Left cardiac atrium (tissue), 4 donors: Measurements from ENCODE around the gene CAMK2B. TPM values are rescaled to one million over a fixed set of nuclear protein-coding genes. Genes with fewer than 3 reads are reported as not detected.
A peak's percentile ranks its signal among the peaks of the same experiment; 100 is the strongest.
"Not testable (repeated sequence)": the region's sequence is repeated elsewhere in the genome, so short reads cannot be mapped to it uniquely, and the experiment has no call there.

ENCODE experiments used
- ATAC-seq, 2 donors: fragments of 200-7000 bp; cut with Tn5 transposase; one replicate each; pipeline ENCODE4 v1.9.1; 2020; ENCODE audit warnings: mild to moderate bottlenecking in 2 of 2, moderate library complexity in 2 of 2
- DNase-seq: peaks from one replicate; pipeline ENCODE4 v3.0.0-alpha.2; 2020
- intact Hi-C, 2 donors: fragments of 100-400 bp; cut with DNase I; formaldehyde crosslinking; loops; one replicate each; pipeline versions ENCODE4 v1.14.1 to v1.15.1; 2022 to 2023
- total RNA-seq, 2 donors: library from RNA; stranded (reverse); fragmentation: NEBNext Ultra II Directional; extraction: Animal tissue kit (Norgen Biotek cat#: 25700); gene quantifications; one replicate each; pipeline ENCODE4 v1.2.1, GENCODE V29; 2021
- donor health status: DM: no; HTN: yes; CAD: no.
- donor health status: DM: no; HTN: yes; CAD: no; lungs with severe emphysema.
- donor health status: DM: yes; HTN: yes; CAD: no.
- donor health status: Dilated cardiomyopathy.

The CAMK2B gene
- total RNA-seq, 2 donors from 2014 or later, result 75.8 to 98.7 TPM

- intact Hi-C loops, result loop anchor here in 1 of 2 donors (10.0 kb wide), 1 partner anchor 48 kb away; the partner anchor contains the start of gene MYL7
- no peak for ATAC-seq
- DNase-seq, result no peak
These were observed 132.2 kb downstream of the CAMK2B start for GRCh38 chr7:44193011-44193802.

GRCh38 chr7:44191171-44191570 is 134.2 kb downstream of the CAMK2B start:
- DNase-seq, result no peak
- no peak for ATAC-seq
- intact Hi-C loops, result loop anchor here in 1 of 2 donors (10.0 kb wide), 1 partner anchor 46 kb away; the partner anchor contains the start of gene MYL7

DNA sequence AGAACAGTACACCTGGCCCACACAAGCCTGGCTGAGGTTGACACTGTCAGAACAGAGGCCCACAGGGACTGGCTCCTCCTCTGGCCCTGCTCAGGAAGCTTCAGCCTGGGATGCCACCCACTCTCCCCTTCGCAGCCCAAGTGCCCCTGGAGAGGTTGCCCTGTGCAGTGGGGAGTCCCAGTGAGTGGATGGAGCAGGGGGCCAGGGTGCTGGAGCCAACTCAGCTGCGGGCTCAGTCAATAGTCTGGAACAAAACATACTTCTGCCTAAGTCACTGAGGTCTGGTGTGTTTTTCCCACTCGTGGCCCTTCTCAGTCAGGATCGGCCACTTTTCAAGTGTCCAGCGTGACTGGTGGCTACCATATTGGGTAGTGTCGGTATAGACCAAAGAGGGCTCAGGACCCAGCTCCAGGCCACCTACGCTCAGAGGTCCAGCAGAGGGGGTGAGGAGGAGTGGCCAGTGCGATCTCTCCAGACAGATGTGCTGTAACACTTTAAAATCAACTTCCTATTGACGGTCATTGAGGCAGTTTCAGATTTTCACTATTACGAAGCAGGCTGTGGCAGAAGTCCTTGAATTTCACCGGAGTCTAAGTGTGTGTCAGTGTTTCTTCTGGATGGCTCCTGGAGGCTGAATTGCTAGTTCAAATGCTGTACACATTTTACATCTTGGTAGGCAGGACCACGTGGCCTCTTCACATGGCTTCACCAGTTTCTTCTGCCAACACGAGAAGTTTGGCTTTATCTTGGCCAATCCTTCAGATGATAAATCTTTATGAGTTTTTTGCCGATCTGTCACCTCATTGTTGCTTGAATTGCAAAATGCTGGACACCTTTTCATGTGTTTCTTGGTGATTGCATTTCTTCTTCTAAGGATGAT is 135.2 kb downstream of the CAMK2B start:
- ATAC-seq (no peak), DNase-seq (no peak)
- intact Hi-C loops, result loop anchor here in 1 of 2 donors (10.0 kb wide), 1 partner anchor 45 kb away; the partner anchor contains the start of gene MYL7

- intact Hi-C loops, result no loop called here
- DNase-seq (no peak), ATAC-seq (no peak)
These were observed 136.0 kb downstream of the CAMK2B start, which contains the start of gene GCK for GRCh38 chr7:44189286-44189992. Gene GCK (minus strand): TSS chr7:44189439. CDS start chr7:44188953, 486 bp downstream.

DNA sequence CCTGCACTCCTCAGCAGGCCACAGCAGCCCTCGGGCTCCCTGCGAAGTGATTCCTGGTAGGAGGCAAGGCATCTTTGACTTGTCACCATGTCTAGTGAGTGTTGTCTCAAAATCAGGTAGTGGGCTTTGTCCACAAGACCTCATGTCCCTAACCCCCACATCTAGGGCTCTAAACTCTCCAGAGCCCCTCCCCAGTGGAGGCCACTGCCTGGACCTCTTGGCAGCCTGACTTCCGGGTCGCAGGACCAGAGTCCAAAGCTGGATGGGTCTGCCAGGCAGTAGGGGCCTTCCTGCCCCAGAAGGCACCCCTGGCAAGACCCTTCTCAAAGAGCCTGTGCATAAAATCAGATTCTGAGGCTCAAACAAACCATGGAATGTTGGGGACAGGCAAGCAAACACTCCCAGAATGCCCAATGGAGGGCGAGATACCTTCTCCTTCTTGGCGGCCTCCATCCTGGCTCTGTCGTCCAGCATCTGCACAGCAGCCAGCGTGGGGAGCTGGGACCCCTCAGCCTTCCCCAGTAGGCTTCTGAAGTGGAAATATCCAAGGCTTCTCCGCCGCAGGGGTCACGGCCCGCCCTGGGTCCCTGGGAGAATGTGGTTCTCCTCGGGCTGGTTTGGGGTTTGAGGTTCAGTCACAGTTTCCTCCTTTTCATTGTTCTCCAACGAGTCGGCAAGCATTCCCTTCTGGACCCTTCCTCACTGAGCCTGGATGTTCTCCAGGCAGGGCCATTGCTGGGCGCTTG is 136.7 kb downstream of the CAMK2B start:
- no peak for ATAC-seq
- intact Hi-C loops, result no loop called here

GRCh38 chr7:44187636-44188416 is 137.6 kb downstream of the CAMK2B start:
- intact Hi-C loops, result no loop called here
- ATAC-seq (no peak), DNase-seq (no peak)

More for the DNA sequence above, 136.7 kb downstream of the CAMK2B start:
- DNase-seq, result no peak

GRCh38 chr7:44186736-44187135 is 138.7 kb downstream of the CAMK2B start:
- intact Hi-C loops, result no loop called here
- DNase-seq, result no peak
- no peak for ATAC-seq

DNA sequence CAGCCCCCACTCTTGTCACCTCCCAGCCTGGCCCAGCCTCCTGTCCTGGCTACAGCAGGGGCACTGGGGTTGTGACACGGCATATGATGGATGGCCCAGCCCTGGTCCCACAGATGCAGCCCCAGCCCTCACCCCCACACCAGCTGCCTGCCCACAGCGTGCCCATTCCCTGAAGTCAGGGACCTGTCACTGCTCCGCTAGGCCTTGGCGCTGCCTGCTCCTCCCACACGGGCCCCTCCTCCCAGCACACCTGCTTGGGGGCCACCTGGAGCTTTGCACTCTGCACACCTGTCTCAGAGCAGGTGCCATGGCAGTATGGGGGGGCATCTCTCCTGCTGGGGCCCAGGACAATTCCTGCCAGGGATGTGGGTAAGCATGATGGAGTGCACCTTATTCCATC is 139.7 kb downstream of the CAMK2B start:
- no peak for DNase-seq
- ATAC-seq, result no peak
- intact Hi-C loops, result no loop called here

DNA sequence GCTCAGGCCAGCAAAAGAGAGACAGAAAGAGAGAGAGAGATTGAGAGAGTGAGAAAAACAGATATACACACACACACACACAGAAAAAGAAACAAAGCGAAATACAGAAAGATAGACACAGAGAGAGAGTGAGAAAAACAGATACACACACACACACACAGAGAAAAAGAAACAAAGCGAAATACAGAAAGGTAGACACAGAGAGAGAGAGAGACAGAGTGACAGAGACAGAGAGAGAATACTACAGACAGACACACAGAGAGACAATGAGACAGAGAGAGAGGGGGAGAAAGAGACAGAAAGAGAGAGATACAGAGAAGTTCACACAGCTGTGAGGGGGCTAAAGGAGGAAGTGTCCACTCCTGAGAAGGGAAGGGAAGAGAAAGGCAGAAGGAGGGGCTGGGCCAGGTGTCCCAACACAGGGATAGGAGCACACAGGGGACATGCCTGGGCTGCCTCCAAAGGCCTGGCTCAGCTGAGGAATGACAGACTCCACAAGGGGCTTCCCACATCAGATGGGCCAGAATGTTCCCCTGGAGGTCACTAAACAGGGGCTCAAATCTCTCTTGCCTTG is 140.4 kb downstream of the CAMK2B start:
- no peak for ATAC-seq
- DNase-seq, result no peak
- intact Hi-C loops, result no loop called here

GRCh38 chr7:44184206-44184872 is 141.1 kb downstream of the CAMK2B start:
- ATAC-seq, result peak in 1 of 2 donors; percentile 93
- intact Hi-C loops, result no loop called here
- DNase-seq, result no peak

GRCh38 chr7:44183386-44183785 is 142.0 kb downstream of the CAMK2B start:
- DNase-seq (no peak), ATAC-seq (peak in 1 of 2 donors; percentile 21)
- intact Hi-C loops, result no loop called here

DNA sequence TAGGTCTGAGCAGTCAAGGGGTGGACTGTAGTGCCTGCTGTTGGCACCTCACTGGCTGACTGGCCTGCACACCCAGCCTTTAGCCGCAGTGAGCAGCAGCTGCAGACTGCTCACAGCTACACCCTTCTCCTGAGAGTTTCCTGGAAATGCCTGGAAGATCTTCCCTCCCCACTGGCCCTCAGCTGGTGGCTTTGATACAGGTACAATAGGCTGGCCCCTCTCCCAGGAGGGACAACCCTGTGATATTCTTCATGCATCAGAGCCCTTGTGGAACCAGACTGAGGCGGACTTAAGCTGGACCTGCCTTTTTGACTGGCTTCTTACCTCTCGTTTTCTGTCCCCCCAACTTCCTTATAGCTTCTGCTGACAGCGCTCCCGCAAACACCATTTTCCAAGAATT is 142.6 kb downstream of the CAMK2B start:
- no peak for DNase-seq

GRCh38 chr7:44180631-44181030 is 144.8 kb downstream of the CAMK2B start:
- no peak for ATAC-seq

More for the DNA sequence above, 142.6 kb downstream of the CAMK2B start:
- ATAC-seq, result no peak
- intact Hi-C loops, result no loop called here

DNA sequence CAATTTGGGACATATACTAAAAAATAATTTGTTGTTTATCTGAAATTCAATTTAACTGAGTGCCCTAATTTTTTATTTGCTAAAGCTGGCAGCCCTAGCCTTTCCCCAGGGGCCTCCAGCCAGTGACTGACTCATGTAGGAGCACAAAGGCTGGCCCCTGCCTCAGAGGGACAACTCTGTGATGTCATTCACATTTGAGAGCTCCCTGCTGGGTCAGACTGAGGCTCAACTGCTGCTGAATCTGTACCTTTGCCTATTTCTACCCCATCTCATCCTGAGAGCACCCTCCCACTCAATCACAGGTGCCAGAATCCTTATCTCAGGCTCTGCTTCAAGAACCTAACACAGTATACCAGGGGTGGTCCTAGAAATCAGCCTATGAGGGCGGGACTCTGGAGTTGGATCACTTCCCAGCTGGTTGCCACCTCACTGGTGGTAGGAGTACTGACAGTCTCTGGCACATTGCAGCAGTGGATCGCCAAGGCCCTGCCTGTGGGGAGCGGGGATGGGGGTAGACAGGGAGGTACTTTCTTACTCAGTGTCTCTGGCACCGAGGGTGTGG is 147.7 kb downstream of the CAMK2B start:
- DNase-seq, result peak; percentile 45
- intact Hi-C loops, result no loop called here
- ATAC-seq, result peak; percentile 86 to 95

More at GRCh38 chr7:44180631-44181030, 144.8 kb downstream of the CAMK2B start:
- intact Hi-C loops, result no loop called here
- no peak for DNase-seq

GRCh38 chr7:44176486-44176885 is 148.9 kb downstream of the CAMK2B start:
- intact Hi-C loops, result no loop called here
- ATAC-seq (no peak), DNase-seq (no peak)

DNA sequence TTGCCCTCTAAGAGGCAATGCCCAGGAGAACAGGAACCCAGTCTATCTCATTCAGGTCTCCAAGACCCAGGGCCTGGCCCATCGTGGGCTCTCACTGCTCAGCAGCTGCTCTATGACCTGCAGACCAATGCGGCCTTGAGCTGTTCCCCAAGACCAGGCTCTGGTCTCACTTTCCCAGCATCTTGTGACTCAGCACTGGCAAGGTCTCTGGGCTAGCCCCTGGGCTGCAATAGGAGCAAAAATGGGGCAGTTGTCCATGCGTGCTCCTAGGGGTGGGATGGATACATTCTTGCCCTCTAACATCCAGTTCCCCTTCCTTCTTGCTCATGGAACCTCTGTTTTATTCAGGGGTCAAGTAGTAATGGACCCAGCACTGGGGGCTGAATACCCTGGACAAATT is 149.7 kb downstream of the CAMK2B start:
- DNase-seq, result no peak
- intact Hi-C loops, result no loop called here
- ATAC-seq, result no peak

- DNase-seq, ATAC-seq, intact Hi-C loops: not testable (repeated sequence)
These were observed 150.8 kb downstream of the CAMK2B start for GRCh38 chr7:44174694-44174948.
